ENCODE measurements around the gene SLC17A5.
A peak's percentile ranks its signal among the peaks of the same experiment; 100 is the strongest.

SLC17A5 gene

DNA sequence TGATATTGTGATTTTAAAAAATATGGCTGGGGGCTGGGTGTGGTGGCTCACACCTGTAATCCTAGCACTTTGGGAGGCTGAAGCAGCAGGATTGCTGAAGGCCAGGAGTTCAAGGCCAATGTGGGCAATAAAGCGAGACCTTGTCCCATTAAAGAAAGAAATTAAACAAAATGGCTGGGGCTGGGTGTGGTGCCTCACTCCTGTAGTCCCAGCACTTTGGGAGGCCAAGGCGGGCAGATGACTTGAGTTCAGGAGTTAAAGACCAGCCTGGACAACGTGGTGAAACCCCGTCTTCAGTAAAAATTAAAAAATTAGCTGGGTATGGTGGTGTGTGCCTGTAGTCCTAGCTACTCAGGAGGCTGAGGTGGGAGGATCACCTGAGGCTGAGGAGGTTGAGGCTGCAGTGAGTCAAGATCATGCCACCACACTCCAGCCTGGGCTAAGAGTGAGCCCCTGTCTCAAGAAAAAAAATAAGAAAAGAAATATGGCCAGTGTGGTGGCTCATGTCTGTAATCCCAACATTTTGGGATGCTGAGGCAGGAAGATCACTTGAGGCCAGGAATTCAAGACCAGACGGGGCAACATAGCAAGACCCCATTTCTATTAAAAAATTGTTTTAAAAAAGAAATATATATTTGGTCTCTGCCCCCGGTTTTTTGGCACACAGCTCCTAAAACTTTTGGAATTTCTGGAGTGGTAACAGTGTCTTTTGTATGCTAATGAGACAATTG lies 39.8 kb downstream of the SLC17A5 start:
- H3K36me3 ChIP-seq: peaks cover 11 to 92% (median 29%) of the 10 kb centered on the region in 11 experiments; a peak in 20 of 22 replicates
- no peaks in the 10 kb centered on the region for H3K9me3 ChIP-seq (replicated peaks in 1 of 11)
- no peak overlapping the region; a peak in 1 of 22 replicates for H3K9ac ChIP-seq
- H3K27me3 ChIP-seq: no peaks in the 10 kb centered on the region
- H3K4me3 ChIP-seq: no peak overlapping the region
- no peak overlapping the region for H3K27ac ChIP-seq
- H3K4me2 ChIP-seq: no peak overlapping the region
- 0 out of 20 replicates have a peak, but pooled peaks cover 0 to 6% (median 0%) of the 10 kb centered on the region in 10 experiments for H3K4me1 ChIP-seq
- no peak for TF ChIP-seq Cebpa-rat (IDR thresholded peaks at IDR 0.05)
- no peaks in the 10 kb centered on the region for H4K20me1 ChIP-seq

DNA sequence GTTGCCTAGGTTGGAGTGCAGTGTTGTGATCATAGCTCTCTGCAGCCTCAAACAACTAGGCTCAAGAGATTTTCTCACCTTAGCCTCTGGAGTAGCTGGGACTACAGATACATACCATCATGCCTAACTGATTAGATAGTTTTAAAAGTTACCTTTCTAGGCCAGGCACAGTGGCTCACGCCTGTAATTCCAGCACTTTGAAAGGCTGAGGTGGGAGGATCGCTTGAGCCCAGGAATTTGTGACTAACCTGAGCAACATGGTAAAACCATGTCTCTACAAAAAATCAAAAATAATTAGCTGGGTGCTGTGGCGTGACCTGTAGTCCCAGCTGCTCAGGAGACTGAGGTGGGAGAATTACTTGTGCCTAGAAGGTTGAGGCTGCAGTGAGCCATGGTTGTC lies 41.2 kb downstream of the SLC17A5 start:
- TF ChIP-seq Cebpa-rat (IDR thresholded peaks at IDR 0.05): no peak
- H3K4me1 ChIP-seq: 0 out of 20 replicates have a peak, but pooled peaks cover 0 to 6% (median 0%) of the 10 kb centered on the region in 10 experiments
- no peak overlapping the region for H3K4me3 ChIP-seq
- no peak overlapping the region for H3K27ac ChIP-seq
- no peak overlapping the region for H3K4me2 ChIP-seq
- H3K27me3 ChIP-seq: no peaks in the 10 kb centered on the region
- H3K9ac ChIP-seq: no peak overlapping the region
- peaks cover 11 to 92% (median 41%) of the 10 kb centered on the region in 11 experiments; a peak in 20 of 22 replicates for H3K36me3 ChIP-seq
- no peaks in the 10 kb centered on the region for H4K20me1 ChIP-seq
- no peaks in the 10 kb centered on the region for H3K9me3 ChIP-seq (replicated peaks in 1 of 11)

DNA sequence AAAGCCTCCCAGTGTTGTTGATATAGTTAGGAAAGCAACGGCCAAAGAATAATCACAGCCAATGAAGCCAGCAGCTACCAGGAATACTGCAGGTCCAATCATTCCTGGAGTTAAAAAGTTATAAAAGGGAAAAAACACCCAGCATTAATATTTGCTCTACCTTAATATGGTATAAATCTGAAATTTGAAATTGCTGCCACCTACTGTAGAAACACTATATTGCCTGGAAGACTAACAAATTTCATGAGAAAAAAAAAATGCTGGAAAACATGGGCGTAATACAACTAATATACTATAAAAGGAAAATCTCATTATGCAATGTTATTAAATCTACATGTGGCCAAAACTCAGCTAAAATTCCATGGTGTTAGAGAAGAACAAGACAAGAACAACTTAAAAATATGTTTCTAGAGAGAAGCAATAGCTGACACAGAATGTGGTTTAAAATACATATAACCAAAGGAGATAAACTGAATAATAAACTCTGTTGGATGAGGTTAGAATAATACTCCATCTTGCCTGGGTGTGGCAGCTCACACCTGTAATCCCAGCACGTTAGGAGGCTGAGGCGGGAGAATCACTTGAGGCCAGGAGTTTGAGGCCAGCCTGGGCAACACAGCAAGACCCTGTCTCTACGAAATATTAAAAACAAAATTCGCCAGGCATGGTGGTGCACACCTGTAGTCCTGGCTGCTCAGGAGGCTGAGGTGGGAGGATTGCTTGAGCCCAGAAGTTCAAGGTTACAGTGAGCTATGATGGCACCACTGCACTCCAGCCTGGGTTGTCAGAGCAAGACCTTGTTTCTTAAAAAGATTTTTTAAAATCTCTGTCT lies 43.1 kb downstream of the SLC17A5 start:
- Histone ChIP-seq H4K20me1 (no peaks in the 10 kb centered on the region), H3K4me2 (no peak overlapping the region), H3K27ac (peak overlapping the region in 2 of 11 experiments; percentile 2 to 10; a peak in 1 of 22 replicates)

DNA sequence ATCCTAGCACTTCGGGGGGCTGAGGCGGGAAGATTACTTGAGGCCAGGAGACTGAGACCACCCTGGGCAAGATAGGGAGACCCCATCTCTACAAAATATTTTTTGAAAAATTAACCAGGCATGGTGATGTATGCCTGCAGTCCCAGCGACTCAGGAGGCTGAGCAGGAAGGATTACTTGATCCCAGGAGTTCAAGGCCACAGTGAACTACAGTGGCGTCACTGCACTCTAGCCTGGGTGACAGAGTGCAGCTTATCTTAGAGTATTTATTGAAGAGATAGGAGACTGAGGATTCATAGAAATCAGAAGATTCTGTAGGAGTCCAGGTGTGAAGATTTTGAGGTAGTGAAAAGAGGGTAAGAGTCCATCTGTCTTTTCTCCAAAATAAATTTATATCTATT lies 45.0 kb downstream of the SLC17A5 start:
- Histone ChIP-seq H3K36me3 (peaks cover 0 to 93% (median 36%) of the 10 kb centered on the region in 11 experiments; a peak in 20 of 22 replicates), H3K4me3 (no peak overlapping the region), H3K4me1 (0 out of 20 replicates have a peak, but pooled peaks cover 0 to 6% (median 0%) of the 10 kb centered on the region in 10 experiments), H4K20me1 (no peaks in the 10 kb centered on the region), H3K27me3 (no peaks in the 10 kb centered on the region), H3K9me3 (replicated peaks in 1 of 11) (no peaks in the 10 kb centered on the region), H3K27ac (no peak overlapping the region), H3K9ac (peak overlapping the region in 2 of 11 experiments; percentile 8 to 32; a peak in 1 of 22 replicates), H3K4me2 (no peak overlapping the region)
- TF ChIP-seq Cebpa-rat (IDR thresholded peaks at IDR 0.05): no peak

More for the DNA sequence above, 43.1 kb downstream of the SLC17A5 start:
- H3K9ac ChIP-seq: 0 out of 22 replicates have a peak overlapping the region, but pooled peaks of 1 of the 11 experiments have one; percentile 17
- H3K4me3 ChIP-seq: no peak overlapping the region
- no peaks in the 10 kb centered on the region for H3K9me3 ChIP-seq (replicated peaks in 1 of 11)
- H3K27me3 ChIP-seq: no peaks in the 10 kb centered on the region
- peaks cover 11 to 93% (median 42%) of the 10 kb centered on the region in 11 experiments; a peak in 20 of 22 replicates for H3K36me3 ChIP-seq
- 0 out of 20 replicates have a peak, but pooled peaks cover 0 to 6% (median 0%) of the 10 kb centered on the region in 10 experiments for H3K4me1 ChIP-seq
- TF ChIP-seq Cebpa-rat (IDR thresholded peaks at IDR 0.05): no peak

DNA sequence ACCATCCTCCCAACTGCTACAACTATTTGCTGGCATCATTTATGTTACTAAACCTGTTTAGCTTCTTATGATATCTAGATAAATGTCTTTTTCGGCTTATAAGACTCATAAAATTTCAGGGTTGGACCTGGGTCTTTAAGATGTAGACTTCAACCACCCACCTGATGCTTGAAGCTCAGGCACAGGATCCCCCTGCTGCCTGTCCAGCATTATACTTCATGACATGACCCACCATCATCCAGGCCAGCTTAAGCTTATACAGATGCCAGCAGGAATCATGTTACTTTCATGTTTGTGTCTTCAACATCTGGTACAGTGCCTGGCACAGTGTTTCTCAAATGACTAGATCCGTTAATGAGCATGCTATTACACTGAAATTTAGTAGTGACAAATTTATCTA lies 47.4 kb downstream of the SLC17A5 start:
- Histone ChIP-seq H3K36me3 (peaks cover 0 to 81% (median 42%) of the 10 kb centered on the region in 11 experiments; a peak in 19 of 22 replicates), H3K27me3 (no peaks in the 10 kb centered on the region), H3K9me3 (replicated peaks in 1 of 11) (no peaks in the 10 kb centered on the region), H4K20me1 (no peaks in the 10 kb centered on the region), H3K4me3 (no peak overlapping the region), H3K27ac (no peak overlapping the region), H3K4me2 (no peak overlapping the region), H3K9ac (0 out of 22 replicates have a peak overlapping the region, but pooled peaks of 1 of the 11 experiments have one; percentile 26), H3K4me1 (0 out of 20 replicates have a peak, but pooled peaks cover 0 to 6% (median 0%) of the 10 kb centered on the region in 10 experiments)
- no peak for TF ChIP-seq Cebpa-rat (IDR thresholded peaks at IDR 0.05)

DNA sequence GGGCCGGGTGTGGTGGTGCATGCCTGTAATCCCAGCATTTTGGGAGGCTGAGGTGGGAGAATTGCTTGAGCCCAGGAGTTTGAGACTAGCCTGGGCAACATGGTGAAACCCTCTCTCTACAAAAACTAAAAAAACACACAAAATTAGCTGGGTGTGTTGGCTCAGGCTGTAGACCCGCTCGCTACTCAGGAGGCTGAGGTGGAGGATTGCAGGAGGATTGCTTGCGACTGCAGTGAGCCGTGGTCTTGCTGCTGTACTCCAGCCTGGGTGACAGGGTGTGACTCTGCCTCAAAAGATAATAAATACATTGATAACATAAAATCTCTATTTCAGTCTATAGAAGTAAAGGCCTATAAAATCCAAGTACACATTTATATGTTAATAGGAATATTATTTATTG lies 49.3 kb downstream of the SLC17A5 start:
- H3K4me3 ChIP-seq: no peak overlapping the region
- no peak overlapping the region for H3K27ac ChIP-seq
- H3K4me2 ChIP-seq: no peak overlapping the region
- H3K9ac ChIP-seq: no peak overlapping the region
- H3K36me3 ChIP-seq: peaks cover 0 to 78% (median 36%) of the 10 kb centered on the region in 11 experiments; a peak in 19 of 22 replicates
- H3K27me3 ChIP-seq: no peaks in the 10 kb centered on the region
- no peaks in the 10 kb centered on the region for H4K20me1 ChIP-seq
- TF ChIP-seq Cebpa-rat (IDR thresholded peaks at IDR 0.05): no peak
- H3K9me3 ChIP-seq (replicated peaks in 1 of 11): no peaks in the 10 kb centered on the region
- no peaks in the 10 kb centered on the region; a peak in 1 of 20 replicates for H3K4me1 ChIP-seq

DNA sequence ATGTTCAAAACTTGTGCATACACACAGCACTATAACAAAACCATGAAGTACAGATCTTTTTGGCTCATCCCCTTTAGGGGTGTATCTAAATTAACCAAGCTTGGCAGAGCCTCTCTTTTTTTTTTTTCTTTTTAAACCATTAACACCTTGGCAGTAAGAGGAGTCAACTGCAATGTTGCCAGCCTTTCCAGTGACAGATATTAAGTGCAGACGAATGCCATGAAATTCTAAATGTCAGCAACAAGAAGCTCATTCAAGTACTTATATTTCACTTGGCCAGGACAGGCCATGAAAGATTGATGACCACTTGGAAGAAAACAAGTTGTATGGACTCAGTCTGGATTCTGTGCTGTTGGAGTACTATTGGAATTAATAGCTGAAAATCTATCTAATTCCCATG lies 49.8 kb downstream of the SLC17A5 start:
- Histone ChIP-seq H3K4me3 (no peak overlapping the region), H3K36me3 (peaks cover 0 to 78% (median 32%) of the 10 kb centered on the region in 11 experiments; a peak in 18 of 22 replicates), H3K4me2 (no peak overlapping the region), H3K9ac (no peak overlapping the region), H3K27me3 (no peaks in the 10 kb centered on the region), H3K9me3 (replicated peaks in 1 of 11) (no peaks in the 10 kb centered on the region), H3K4me1 (peaks cover 0 to 4% (median 0%) of the 10 kb centered on the region in 10 experiments; a peak in 5 of 20 replicates), H4K20me1 (no peaks in the 10 kb centered on the region), H3K27ac (no peak overlapping the region)
- TF ChIP-seq Cebpa-rat (IDR thresholded peaks at IDR 0.05): no peak

DNA sequence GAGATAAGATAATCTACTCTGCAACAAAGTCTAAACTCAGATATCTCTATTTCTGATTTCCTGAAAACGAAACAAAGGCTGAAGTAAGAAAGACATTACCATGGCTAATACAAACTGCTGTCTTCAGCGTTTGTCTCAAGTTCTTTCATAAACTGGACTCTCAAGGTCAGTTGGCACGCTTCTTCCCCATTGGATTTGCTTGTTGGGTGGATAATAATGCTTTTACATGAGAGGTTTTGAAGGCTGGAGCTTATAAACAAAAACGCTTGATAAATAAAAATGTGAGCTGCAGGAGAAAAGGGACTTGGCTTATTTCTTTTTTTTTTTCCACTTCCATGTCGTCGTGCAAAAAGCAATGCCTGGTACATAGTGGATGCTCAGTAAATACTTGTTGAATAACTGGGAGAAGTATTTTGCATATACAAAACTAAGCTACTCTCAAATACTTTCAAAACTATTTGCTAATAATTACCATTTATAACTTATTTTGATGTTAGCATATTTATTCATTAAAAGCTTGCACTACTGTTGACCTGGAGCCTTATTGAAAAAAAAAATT lies 67.3 kb downstream of the SLC17A5 start:
- H3K27ac ChIP-seq: peak overlapping the region; percentile 80 to 93 (median 85)
- H4K20me1 ChIP-seq: no peaks in the 10 kb centered on the region
- H3K9me3 ChIP-seq (replicated peaks in 1 of 11): peaks cover 0 to 7% (median 4%) of the 10 kb centered on the region in 11 experiments; a peak in 16 of 22 replicates
- no peak for TF ChIP-seq Cebpa-rat (IDR thresholded peaks at IDR 0.05)
- peak overlapping the region; percentile 60 to 81 (median 75) for H3K9ac ChIP-seq
- peak overlapping the region in 4 of 10 experiments; percentile 34 to 50 (median 40); a peak in 5 of 20 replicates for H3K4me3 ChIP-seq
- H3K4me1 ChIP-seq: peaks cover 18 to 70% (median 21%) of the 10 kb centered on the region in 10 experiments
- H3K4me2 ChIP-seq: peak overlapping the region; percentile 71 to 94 (median 80)
- no peaks in the 10 kb centered on the region for H3K36me3 ChIP-seq
- H3K27me3 ChIP-seq: no peaks in the 10 kb centered on the region

All from BLaER1 treated with 17β-estradiol and CSF1 and Interleukin-3, amounts not matched to agents 10 nM and 100 nM (cell line).